HG03103 (cell line): ENCODE data around the gene PLEKHA6.

Experiments used
- ATAC-seq: cut with Tn5 transposase; IDR thresholded peaks from one replicate; pipeline ENCODE4 v1.9.1; 2021; ENCODE audit warnings: low read depth; ENCODE audit not compliant: unreplicated experiment

The PLEKHA6 gene

GRCh38 chr1:204359474-204360255 lies at the start of gene PLEKHA6:
PLEKHA6 (minus strand) TSS chr1:204359929; CDS start chr1:204273727, 86,202 bp downstream.
- no peak for ATAC-seq

GRCh38 chr1:204409123-204409522 lies 49.4 kb upstream of the PLEKHA6 start:
- no peak for ATAC-seq

GRCh38 chr1:204408602-204409001 lies 48.9 kb upstream of the PLEKHA6 start:
- ATAC-seq = no peak

GRCh38 chr1:204408074-204408507 lies 48.4 kb upstream of the PLEKHA6 start:
- ATAC-seq = no peak

- no peak for ATAC-seq
Measured at GRCh38 chr1:204407295-204407971, 47.7 kb upstream of the PLEKHA6 start.

- no peak for ATAC-seq
Measured at GRCh38 chr1:204406621-204407020, 46.9 kb upstream of the PLEKHA6 start.

GRCh38 chr1:204405988-204406387 lies 46.3 kb upstream of the PLEKHA6 start:
- ATAC-seq = no peak

GRCh38 chr1:204404629-204405028 lies 44.9 kb upstream of the PLEKHA6 start:
- no peak for ATAC-seq

- no peak for ATAC-seq
Measured at GRCh38 chr1:204402391-204402790, 42.7 kb upstream of the PLEKHA6 start.

- no peak for ATAC-seq
Measured at GRCh38 chr1:204401730-204402129, 42.0 kb upstream of the PLEKHA6 start.

- ATAC-seq = no peak
Measured at GRCh38 chr1:204400882-204401510, 41.3 kb upstream of the PLEKHA6 start.

GRCh38 chr1:204398197-204399125 lies 38.7 kb upstream of the PLEKHA6 start:
- ATAC-seq = peak; percentile 67

- no peak for ATAC-seq
Measured at GRCh38 chr1:204396015-204396583, 36.4 kb upstream of the PLEKHA6 start.

GRCh38 chr1:204391629-204392028 lies 31.9 kb upstream of the PLEKHA6 start:
- ATAC-seq = no peak

GRCh38 chr1:204390751-204391466 lies 31.2 kb upstream of the PLEKHA6 start:
- ATAC-seq = no peak

- ATAC-seq = no peak
Measured at GRCh38 chr1:204385727-204386126, 26.0 kb upstream of the PLEKHA6 start.

GRCh38 chr1:204384636-204385352 lies 25.1 kb upstream of the PLEKHA6 start:
- ATAC-seq = no peak

- no peak for ATAC-seq
Measured at GRCh38 chr1:204383163-204383904, 23.6 kb upstream of the PLEKHA6 start.
